Heart left ventricle (tissue), 13 donors: ENCODE measurements around the gene WLS.

Experiments
- CTCF ChIP-seq, 12 donors: fragments of 200-600 bp; sonication (generic) in 4 of 12; IDR thresholded peaks; one replicate each; pipeline versions ENCODE4 v1.5.0 to v1.8.0; 2018 to 2022; ENCODE audit warnings: antibody characterized with exemption in 12 of 12, mild to moderate bottlenecking in 5 of 12
- POLR2A ChIP-seq, 2 donors: fragments of 450-650 bp; IDR thresholded peaks; one replicate each; pipeline ENCODE4 v1.6.1; 2017; ENCODE audit warnings: antibody characterized with exemption in 2 of 2, mild to moderate bottlenecking in 2 of 2, moderate library complexity in 2 of 2
- donor health status: ischemic (EF 13 %, LVEDD 7.1; RV severe dilation, severe dysfunction).
- donor health status: DM: no; HTN: yes; CAD: no.
- donor health status: DM: no; HTN: no; CAD: no.
- donor health status: ischemic (EF 25% LVEDD 6.9; RV normal size, moderate dysfunction).
- donor health status: ischemic (EF 25% LVEDD 5.7; RV mildly dilated, moderate dysfunction).
- donor health status: ischemic (EF 35%, LVEDD 5.7; RV mildly dilated, moderate dysfunction).
- donor health status: nonischemic (EF 11% LVEDD 7.7; RV severe dilation, severe dysfunction).
- donor health status: DM: yes; HTN: yes; CAD: no.
- donor health status: PGD.
- donor health status: ischemic (EF 29% LVEDD 5.4; RV normal size, mild dysfunction).
- donor health status: nonischemic (EF 23%, LVEDD 6.1; RV moderate dilation, normal function).

DNA sequence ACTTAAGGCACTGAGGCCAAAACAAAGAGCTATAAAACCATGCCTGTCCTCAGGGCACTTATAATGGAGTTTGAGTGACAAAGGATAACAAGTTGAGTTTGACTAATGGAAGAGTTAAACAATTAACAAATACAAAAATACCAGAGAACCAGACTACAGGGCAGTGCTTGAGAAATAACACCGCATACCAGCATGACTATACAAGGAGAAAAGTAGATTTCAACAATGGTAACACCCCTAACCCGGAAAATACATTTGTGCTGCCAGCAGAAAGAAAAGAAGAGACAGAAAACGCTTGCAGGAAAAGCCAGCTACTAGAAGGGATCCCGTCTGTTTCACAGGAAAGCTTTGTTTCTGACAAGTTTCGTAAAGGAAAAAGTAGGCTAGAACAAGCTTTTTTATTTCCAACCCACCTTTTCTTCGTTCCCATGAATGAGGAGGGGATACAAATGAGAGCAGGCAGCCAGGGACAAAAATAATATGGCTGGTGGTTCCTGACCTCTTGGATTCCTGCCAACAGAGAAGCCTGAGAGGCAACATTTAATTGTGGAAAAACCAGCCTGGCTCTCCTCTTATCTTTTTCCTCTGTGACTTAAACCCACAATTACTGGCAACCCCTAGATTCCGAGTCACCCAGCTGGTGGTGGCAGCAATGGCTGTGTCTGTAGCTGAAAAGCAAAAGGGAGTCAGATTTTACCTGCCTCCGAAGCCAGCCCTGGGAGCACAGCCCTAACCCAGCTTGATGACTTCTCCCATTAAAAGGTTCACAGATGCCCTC, 56.5 kb downstream of the WLS start:
- TF ChIP-seq CTCF (IDR thresholded peaks at IDR 0.05) (no peak), POLR2A (IDR thresholded peaks at IDR 0.05) (no peak)
